GM12872 (cell line): ENCODE data around the gene CD81.

ENCODE experiments used
- CTCF ChIP-seq: IDR thresholded peaks from 3 replicates; pipeline ENCODE4 v1.5.1; 2011; ENCODE audit warnings: low read depth, mild to moderate bottlenecking, low read length, moderate library complexity; ENCODE audit not compliant: insufficient read depth

Gene CD81

GRCh38 chr11:2360081-2360642, 16.9 kb upstream of the CD81 start:
- TF ChIP-seq CTCF: no peak

GRCh38 chr11:2361565-2361964, 15.5 kb upstream of the CD81 start:
- TF ChIP-seq CTCF: no peak

GRCh38 chr11:2362414-2362813, 14.7 kb upstream of the CD81 start:
- no peak for TF ChIP-seq CTCF

DNA sequence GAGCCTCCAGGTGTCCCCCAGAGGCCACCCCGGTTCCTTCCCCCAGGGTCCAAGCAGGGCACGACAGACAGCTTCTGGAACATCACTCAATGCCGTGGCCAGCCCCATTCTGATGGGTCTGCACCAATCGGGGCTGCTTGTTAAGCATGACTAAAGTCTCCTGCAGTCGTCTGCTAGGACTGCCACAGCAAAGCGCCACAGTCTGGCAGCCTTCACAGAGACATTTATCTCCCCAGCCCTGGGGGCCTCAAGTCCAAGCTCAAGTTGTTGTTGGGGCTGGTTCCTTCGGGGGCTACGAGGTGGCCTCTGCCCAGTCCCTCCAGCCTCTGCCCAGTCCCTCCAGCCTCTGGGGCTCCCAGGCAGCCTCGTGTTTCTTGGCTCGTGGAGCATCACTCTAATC, 14.0 kb upstream of the CD81 start:
- TF ChIP-seq CTCF: no peak

- TF ChIP-seq CTCF: no peak
Measured at GRCh38 chr11:2363577-2364370, 13.3 kb upstream of the CD81 start.

- TF ChIP-seq CTCF: no peak
Measured at GRCh38 chr11:2365571-2366210, 11.4 kb upstream of the CD81 start.

GRCh38 chr11:2366276-2366675, 10.8 kb upstream of the CD81 start:
- no peak for TF ChIP-seq CTCF
